RWPE2 (cell line): ENCODE data around the gene TLL1.

ENCODE experiments used
- ATAC-seq: fragments of 200-7000 bp; cut with Tn5 transposase; 3 replicates; pipeline ENCODE4 v1.9.1; 2021; ENCODE audit warnings: low read depth
- DNase-seq: peaks from one replicate; pipeline ENCODE4 v3.0.0-alpha.2; 2020; ENCODE audit warnings: low spot score
- H3K27ac ChIP-seq: fragments of 450-650 bp; 2 replicates; pipeline ENCODE4 v1.5.1; 2017; ENCODE audit warnings: mild to moderate bottlenecking; ENCODE audit not compliant: poor library complexity, severe bottlenecking
- H3K27me3 ChIP-seq: fragments of 250-450 bp; sonication (Bioruptor Pico); 2 replicates; pipeline ENCODE4 v1.5.1; 2021; ENCODE audit warnings: mild to moderate bottlenecking, moderate library complexity; ENCODE audit not compliant: insufficient read depth, poor library complexity, severe bottlenecking
- H3K36me3 ChIP-seq: fragments of 250-450 bp; sonication (Bioruptor Pico); 2 replicates; pipeline ENCODE4 v1.5.1; 2020; ENCODE audit warnings: low read depth, mild to moderate bottlenecking, moderate library complexity
- H3K4me1 ChIP-seq: fragments of 250-450 bp; sonication (Bioruptor Pico); 2 replicates; pipeline ENCODE4 v1.5.1; 2021; ENCODE audit warnings: mild to moderate bottlenecking, moderate library complexity; ENCODE audit not compliant: insufficient read depth, poor library complexity, severe bottlenecking
- H3K4me3 ChIP-seq: fragments of 250-450 bp; sonication (Bioruptor Pico); 2 replicates; pipeline ENCODE4 v1.5.1; 2021; ENCODE audit warnings: mild to moderate bottlenecking, moderate library complexity; ENCODE audit not compliant: severe bottlenecking
- H3K9me3 ChIP-seq: fragments of 250-450 bp; sonication (Bioruptor Pico); 2 replicates; pipeline ENCODE4 v1.5.1; 2021; ENCODE audit warnings: mild to moderate bottlenecking, moderate library complexity; ENCODE audit not compliant: severe bottlenecking
- CTCF ChIP-seq: fragments of 450-650 bp; IDR thresholded peaks from one replicate; pipeline ENCODE4 v1.5.1; 2017; ENCODE audit warnings: mild to moderate bottlenecking, moderate library complexity; ENCODE audit not compliant: poor library complexity, severe bottlenecking

Gene TLL1

DNA sequence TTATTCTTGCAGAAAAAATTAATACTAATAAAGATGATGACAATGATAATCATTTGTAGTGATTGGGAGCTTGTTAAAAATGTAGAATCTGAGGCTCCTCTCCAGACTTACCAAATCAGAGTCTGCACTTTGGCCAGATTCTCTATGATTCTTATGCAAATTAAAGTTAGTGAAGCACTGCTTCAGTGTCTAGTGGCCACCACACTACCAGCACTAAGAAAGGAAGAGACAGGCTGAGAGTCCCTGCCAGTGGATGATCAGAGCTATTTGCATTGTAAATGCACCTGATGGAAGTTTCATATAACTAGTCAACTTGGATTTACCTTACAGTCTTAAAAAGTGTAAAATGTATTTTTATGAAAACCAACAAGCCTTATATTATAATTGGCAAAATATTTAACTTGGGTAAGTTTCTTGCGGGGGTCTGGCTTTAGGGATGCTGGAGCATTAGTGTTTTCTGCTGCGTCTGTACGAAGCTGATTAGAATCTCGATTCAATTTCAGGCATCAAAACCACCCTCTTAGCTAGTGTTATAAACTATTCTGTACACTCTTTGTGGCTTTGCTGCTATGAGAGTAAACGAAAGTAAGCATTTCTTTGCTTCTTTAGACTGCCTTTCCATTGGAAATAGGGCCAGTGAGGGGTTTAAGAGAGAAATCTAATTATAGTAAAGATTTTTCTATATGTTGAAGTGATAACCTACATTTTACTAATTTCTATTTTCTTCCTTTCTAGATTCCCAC, 114.1 kb downstream of the TLL1 start:
- H3K9me3 ChIP-seq, result no peaks in the 10 kb centered on the region
- no peaks in the 10 kb centered on the region for H3K36me3 ChIP-seq
- no peaks in the 10 kb centered on the region for H3K27me3 ChIP-seq
- H3K4me1 ChIP-seq, result peaks cover 8% of the 10 kb centered on the region
- peak overlapping the region; percentile 36 for H3K27ac ChIP-seq
- TF ChIP-seq CTCF, result no peak
- DNase-seq (no peak), ATAC-seq (peak; percentile 42; the same call in 2 of the 3 replicates)
- H3K4me3 ChIP-seq, result no peak overlapping the region

DNA sequence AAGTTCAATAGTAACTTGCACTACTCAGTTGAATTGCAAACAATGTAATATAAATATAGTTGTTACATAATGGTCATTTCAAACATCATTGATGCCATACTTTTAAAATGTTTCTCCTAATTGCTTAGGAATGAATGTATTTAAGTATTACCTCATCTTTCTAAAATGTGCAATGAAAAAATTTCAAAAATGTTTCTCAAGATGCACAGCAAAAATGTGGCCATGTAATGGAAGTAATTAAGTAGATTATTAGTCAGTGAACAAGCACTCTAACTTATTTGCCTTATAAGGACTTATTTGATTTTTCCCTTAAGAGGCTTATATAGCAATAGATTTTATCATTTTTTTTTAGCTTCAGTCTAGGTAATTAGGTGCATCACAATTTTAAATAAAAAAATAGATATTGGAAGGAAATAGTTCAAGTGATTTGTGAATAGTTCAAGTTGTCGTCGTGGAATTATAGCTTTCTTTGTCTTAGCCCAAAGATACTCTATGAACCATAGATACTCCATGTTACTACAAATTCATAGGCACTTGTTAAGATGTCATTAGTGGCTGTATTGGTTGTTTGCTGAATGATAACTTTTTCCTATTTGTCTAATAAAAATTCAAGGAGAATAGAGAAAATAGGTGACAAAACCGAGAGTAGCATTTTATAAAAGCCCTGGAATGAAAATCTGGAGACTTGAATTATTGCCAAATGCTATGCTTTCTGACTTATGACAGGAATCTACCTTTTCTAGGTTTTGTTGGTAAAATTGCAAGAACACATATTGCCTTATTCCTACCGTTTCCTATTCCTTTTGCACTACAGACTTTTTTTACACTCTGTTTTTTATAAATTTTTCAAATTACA, 118.5 kb downstream of the TLL1 start:
- Histone ChIP-seq H3K36me3 (no peaks in the 10 kb centered on the region), H3K4me3 (no peak overlapping the region), H3K27me3 (no peaks in the 10 kb centered on the region), H3K4me1 (peaks cover 14% of the 10 kb centered on the region), H3K9me3 (no peaks in the 10 kb centered on the region), H3K27ac (peak overlapping the region; percentile 44)
- ATAC-seq (peak; percentile 55; the same call in 2 of the 3 replicates), DNase-seq (no peak)
- no peak for TF ChIP-seq CTCF

DNA sequence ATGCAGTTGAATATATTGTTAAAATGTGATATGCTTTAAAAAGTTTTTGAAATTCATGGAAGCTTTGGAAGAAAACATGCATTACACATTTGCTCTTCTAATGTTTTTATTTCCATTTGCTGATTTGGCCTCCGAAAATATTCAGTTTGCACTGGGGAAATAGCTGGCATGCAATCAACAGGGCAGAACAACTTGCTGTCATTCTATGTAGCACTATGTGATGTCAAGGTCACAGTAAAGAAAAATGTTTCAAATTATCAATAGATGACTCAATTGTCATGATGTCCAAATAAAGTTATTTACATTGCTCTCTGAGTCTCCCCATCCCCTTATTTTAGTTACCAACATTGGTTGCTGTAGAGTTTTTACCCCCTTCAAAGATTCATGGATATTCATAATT, 119.2 kb downstream of the TLL1 start:
- peak overlapping the region; percentile 44 for H3K27ac ChIP-seq
- DNase-seq (no peak), ATAC-seq (no peak)
- H3K36me3 ChIP-seq, result no peaks in the 10 kb centered on the region
- no peaks in the 10 kb centered on the region for H3K27me3 ChIP-seq
- no peaks in the 10 kb centered on the region for H3K9me3 ChIP-seq
- H3K4me3 ChIP-seq, result no peak overlapping the region
- no peak for TF ChIP-seq CTCF
- peaks cover 14% of the 10 kb centered on the region for H3K4me1 ChIP-seq

- Histone ChIP-seq H3K27me3 (no peaks in the 10 kb centered on the region), H3K4me1 (peaks cover 14% of the 10 kb centered on the region), H3K9me3 (peaks cover 2% of the 10 kb centered on the region), H3K4me3 (no peak overlapping the region), H3K36me3 (no peaks in the 10 kb centered on the region), H3K27ac (peak overlapping the region; percentile 27)
- DNase-seq (no peak), ATAC-seq (peak; percentile 46; the same call in 1 of the 3 replicates)
- TF ChIP-seq CTCF, result no peak
These were observed 121.7 kb downstream of the TLL1 start for GRCh38 chr4:165994701-165995100.
